Measurements from ENCODE around the gene PIP5K1A.
"Not testable (repeated sequence)": the region's sequence is repeated elsewhere in the genome, so short reads cannot be mapped to it uniquely, and the experiment has no call there.

Gene PIP5K1A

DNA sequence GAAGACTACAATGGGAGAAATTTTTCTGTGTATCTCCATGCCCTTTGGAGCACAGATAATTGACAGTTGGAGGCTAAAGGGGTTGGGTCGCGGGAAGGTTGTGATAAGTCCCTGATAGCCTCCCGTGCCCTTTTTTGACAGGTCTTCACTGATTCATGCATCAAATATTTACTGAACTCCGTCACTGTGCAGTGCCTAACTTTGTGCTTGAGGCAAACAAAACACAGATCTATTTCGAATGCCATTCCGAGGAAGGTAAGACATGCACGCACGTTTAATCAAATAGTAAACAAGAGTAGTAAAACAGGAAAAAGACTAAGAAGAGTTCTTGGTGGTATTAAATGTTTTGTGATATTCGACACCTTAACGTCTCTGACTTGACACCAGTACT is 494 bp upstream of the PIP5K1A start:
- DNase-seq (ENCODE audit: low read depth, low spot score), result no peak
- TF ChIP-seq, protein P1, sequence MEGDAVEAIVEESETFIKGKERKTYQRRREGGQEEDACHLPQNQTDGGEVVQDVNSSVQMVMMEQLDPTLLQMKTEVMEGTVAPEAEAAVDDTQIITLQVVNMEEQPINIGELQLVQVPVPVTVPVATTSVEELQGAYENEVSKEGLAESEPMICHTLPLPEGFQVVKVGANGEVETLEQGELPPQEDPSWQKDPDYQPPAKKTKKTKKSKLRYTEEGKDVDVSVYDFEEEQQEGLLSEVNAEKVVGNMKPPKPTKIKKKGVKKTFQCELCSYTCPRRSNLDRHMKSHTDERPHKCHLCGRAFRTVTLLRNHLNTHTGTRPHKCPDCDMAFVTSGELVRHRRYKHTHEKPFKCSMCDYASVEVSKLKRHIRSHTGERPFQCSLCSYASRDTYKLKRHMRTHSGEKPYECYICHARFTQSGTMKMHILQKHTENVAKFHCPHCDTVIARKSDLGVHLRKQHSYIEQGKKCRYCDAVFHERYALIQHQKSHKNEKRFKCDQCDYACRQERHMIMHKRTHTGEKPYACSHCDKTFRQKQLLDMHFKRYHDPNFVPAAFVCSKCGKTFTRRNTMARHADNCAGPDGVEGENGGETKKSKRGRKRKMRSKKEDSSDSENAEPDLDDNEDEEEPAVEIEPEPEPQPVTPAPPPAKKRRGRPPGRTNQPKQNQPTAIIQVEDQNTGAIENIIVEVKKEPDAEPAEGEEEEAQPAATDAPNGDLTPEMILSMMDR (IDR thresholded peaks at IDR 0.05; ENCODE audit: insufficient read depth, low read length, missing control alignments), result no peak
- H3K4me3 ChIP-seq (ENCODE audit: low read depth, low read length), result peak overlapping the region; percentile 93
- ChIA-PET CTCF (interaction anchor here (4.0 to 4.3 kb wide), 2 partner anchors 54 to 143 kb away, joined by 27 to 45 read pairs; no protein-coding TSS in a partner anchor), POLR2A (no interaction called here)

DNA sequence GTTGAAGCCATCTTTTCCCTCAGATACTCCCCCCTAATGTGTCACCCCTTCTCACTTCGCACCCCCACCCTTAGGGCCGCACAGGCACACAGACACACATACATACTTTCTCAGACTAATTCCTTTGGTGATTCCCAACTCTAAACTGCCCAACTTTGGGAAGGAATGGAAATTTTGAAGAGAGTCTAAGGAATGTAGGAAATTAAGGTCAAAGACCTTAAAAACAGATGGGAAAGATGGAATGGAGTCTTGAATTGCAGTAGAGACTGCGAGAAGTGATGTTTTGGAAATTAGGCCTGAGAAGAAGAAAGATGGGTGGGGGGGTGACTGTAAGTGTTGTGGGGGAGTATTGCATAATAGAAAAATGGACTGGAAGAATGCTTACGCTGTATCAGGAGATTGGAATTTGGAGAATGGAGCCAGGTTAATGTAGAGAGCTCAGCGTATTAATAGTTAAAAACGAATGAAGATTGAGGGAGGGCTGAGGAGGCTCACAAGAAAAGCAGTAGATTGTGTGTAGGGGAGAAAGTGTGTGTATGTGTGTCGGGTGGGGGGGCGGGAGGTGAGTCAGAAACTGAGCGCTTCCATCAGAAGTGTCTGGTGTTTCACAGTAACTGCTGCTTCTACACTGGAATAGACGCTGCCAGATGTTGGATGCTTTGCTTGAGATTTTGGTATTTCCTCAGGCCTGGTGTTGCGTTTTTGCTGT is 1.7 kb downstream of the PIP5K1A start:
- peak overlapping the region; percentile 93 for H3K4me3 ChIP-seq (ENCODE audit: low read depth, low read length)
- ChIA-PET POLR2A (interaction anchor here (0.7 to 2.1 kb wide), 5 partner anchors 10 to 81 kb away, joined by 3 to 6 read pairs (median 3); partner anchors contain the start of gene VPS72), CTCF (interaction anchor here (0.7 to 2.2 kb wide), 2 partner anchors 51 to 140 kb away, joined by 3 to 9 read pairs; no protein-coding TSS in a partner anchor)
- DNase-seq (ENCODE audit: low read depth, low spot score), result no peak
- TF ChIP-seq, protein P1 (IDR thresholded peaks at IDR 0.05; ENCODE audit: insufficient read depth, low read length, missing control alignments), result no peak

DNA sequence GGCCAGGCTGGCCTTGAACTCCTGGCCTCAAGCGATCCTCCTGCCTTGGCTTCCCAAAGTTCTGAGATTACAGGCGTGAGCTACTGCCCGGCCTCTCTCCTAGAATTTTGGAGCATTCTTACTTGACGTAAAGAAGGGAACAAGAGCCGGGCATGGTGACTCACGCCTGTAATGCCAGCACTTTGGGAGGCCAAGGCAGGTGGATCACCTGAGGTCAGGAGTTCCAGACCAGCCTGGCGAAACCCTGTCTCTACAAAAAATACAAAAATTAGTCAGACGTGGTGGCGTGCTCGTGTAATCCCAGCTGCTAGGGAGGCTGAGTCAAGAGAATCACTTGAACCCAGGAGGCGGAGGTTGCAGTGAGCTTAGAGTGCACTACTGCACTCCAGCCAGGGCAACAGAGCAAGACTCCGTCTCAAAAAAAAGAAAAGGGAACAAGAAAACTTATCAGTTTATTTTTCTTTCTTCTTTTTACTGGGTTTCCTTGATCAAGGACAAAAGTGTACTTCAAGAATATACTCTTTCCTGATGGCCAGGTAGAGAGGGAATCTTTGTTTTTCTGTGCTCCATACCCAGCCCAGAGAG is 7.1 kb downstream of the PIP5K1A start:
- DNase-seq (ENCODE audit: low read depth, low spot score); H3K4me3 ChIP-seq (ENCODE audit: low read depth, low read length); POLR2A ChIA-PET: not testable (repeated sequence)
- CTCF ChIA-PET, result interaction anchor here (0.9 to 3.3 kb wide), 4 partner anchors 45 to 96 kb away, joined by 3 to 10 read pairs (median 4); partner anchors contain the start of gene PSMD4

DNA sequence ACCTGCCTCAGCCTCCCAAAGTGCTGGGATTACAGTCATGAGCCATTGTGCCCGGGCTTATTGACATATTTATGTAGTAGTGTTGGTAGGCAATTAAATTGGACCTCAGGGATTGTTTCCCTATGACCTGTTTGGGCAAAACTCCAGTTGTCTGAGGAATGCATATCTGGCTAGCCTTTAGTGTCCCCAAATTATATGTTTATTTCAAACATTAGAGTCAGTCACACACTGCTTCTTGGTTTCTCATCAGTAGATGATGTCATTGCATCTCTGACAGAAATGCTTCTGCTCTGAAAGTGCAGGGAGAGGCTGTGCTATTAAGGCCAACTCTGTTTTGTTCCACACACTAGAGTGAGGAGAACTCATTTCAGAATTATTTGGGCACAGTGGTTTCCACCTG is 12.5 kb downstream of the PIP5K1A start:
- POLR2A ChIA-PET, result no interaction called here
- CTCF ChIA-PET, result interaction anchor here (0.8 to 4.3 kb wide), 2 partner anchors 16 to 41 kb away, joined by 3 to 16 read pairs; no protein-coding TSS in a partner anchor
- TF ChIP-seq, protein P1 (IDR thresholded peaks at IDR 0.05; ENCODE audit: insufficient read depth, low read length, missing control alignments), result no peak
- no peak overlapping the region for H3K4me3 ChIP-seq (ENCODE audit: low read depth, low read length)
- no peak for DNase-seq (ENCODE audit: low read depth, low spot score)

DNA sequence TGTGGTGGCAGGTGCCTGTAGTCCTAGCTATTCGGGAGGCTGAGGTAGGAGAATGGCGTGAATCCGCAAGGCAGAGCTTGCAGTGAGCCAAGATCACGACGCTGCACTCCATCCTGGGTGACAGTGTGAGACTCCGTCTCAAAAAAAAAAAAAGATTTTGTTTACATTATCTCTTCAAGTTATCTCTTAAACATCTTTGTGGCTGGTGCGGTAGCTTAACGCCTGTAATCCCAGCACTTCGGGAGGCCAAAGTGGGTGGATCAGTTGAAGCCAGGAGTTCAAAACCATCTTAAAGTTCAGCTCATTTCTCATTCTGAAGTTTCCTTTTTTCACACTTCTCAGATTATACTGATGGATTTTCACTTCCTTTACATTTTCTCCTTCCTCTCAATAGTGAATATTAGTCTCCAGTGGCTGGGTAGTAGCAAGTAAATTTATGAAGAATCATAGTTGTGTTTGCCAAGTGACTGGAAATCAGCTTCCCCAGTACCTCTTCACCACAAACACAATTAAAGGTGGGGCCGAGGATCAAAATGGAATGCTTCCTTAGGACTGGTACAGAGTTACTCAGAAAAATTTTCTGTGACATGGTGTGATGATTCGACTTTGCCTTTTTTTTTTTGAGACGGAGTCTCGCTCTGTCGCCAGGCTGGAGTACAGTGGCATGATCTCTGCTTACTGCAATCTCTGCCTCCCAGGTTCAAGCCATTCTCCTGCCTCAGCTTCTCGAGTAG is 13.8 kb downstream of the PIP5K1A start:
- ChIA-PET CTCF (interaction anchor here (0.7 to 4.3 kb wide), 3 partner anchors 10 to 40 kb away, joined by 3 to 16 read pairs (median 9); no protein-coding TSS in a partner anchor), POLR2A (interaction anchor here (0.6 to 1.0 kb wide), 3 partner anchors 11 to 324 kb away, joined by 3 read pairs; no protein-coding TSS in a partner anchor)
- TF ChIP-seq, protein P1 (IDR thresholded peaks at IDR 0.05; ENCODE audit: insufficient read depth, low read length, missing control alignments), result no peak
- DNase-seq (ENCODE audit: low read depth, low spot score), result no peak
- H3K4me3 ChIP-seq (ENCODE audit: low read depth, low read length), result no peak overlapping the region

DNA sequence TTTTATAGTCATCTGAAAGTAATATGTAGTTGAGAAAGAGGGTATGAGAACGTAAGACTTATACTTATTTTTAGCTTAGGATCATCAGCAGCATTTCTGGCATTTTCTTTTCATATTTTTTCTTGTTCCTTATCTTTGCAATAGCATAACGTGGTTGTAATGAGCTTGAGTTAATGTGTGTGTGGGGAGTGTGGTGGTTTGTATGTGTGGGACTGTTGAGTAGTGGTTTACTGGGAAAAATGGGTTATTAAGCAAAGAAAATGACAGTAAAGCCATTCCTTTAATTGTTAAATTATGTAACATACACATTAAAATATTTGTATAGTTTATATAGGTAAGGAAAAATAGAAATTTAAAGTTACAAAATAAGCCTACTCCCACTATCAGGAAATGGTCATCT is 15.2 kb downstream of the PIP5K1A start:
- ChIA-PET POLR2A (interaction anchor here (0.8 kb wide), 1 partner anchor 24 kb away, joined by 5 read pairs; the partner anchor contains the start of gene VPS72), CTCF (interaction anchor here (1.8 to 4.3 kb wide), 2 partner anchors 9 to 39 kb away, joined by 9 to 16 read pairs; no protein-coding TSS in a partner anchor)
- H3K4me3 ChIP-seq (ENCODE audit: low read depth, low read length), result no peak overlapping the region
- no peak for DNase-seq (ENCODE audit: low read depth, low spot score)
- TF ChIP-seq, protein P1 (IDR thresholded peaks at IDR 0.05; ENCODE audit: insufficient read depth, low read length, missing control alignments), result no peak

Measured in AG04449 (cell line).